ENCODE data around the gene NEAT1.

NEAT1 gene

GRCh38 chr11:65430406-65431217 lies 8.0 kb downstream of the NEAT1 start:
- DNase-seq = no peak
- in situ Hi-C loops (cut with MboI; ENCODE audit: low pct_unique_long_range_greater_than_20kb, low sequenced_read_pairs) = no loop called here

GRCh38 chr11:65431451-65432099 lies 9.0 kb downstream of the NEAT1 start:
- in situ Hi-C loops (cut with MboI; ENCODE audit: low pct_unique_long_range_greater_than_20kb, low sequenced_read_pairs) = no loop called here
- peak; percentile 53 for DNase-seq

- in situ Hi-C loops (cut with MboI; ENCODE audit: low pct_unique_long_range_greater_than_20kb, low sequenced_read_pairs) = no loop called here
- peak; percentile 33 for DNase-seq
These were observed 9.6 kb downstream of the NEAT1 start for GRCh38 chr11:65432100-65432650.

- peak; percentile 66 for DNase-seq
- in situ Hi-C loops (cut with MboI; ENCODE audit: low pct_unique_long_range_greater_than_20kb, low sequenced_read_pairs) = no loop called here
These were observed 10.3 kb downstream of the NEAT1 start for GRCh38 chr11:65432686-65433582.

GRCh38 chr11:65433657-65434056 lies 11.1 kb downstream of the NEAT1 start:
- DNase-seq = no peak
- in situ Hi-C loops (cut with MboI; ENCODE audit: low pct_unique_long_range_greater_than_20kb, low sequenced_read_pairs) = no loop called here

- DNase-seq = no peak
- in situ Hi-C loops (cut with MboI; ENCODE audit: low pct_unique_long_range_greater_than_20kb, low sequenced_read_pairs) = no loop called here
These were observed 11.6 kb downstream of the NEAT1 start for GRCh38 chr11:65434057-65434666.

- DNase-seq = no peak
These were observed 12.2 kb downstream of the NEAT1 start for GRCh38 chr11:65434667-65435410.

GRCh38 chr11:65435411-65435931 lies 12.9 kb downstream of the NEAT1 start:
- in situ Hi-C loops (cut with MboI; ENCODE audit: low pct_unique_long_range_greater_than_20kb, low sequenced_read_pairs) = no loop called here
- no peak for DNase-seq

More at GRCh38 chr11:65434667-65435410, 12.2 kb downstream of the NEAT1 start:
- in situ Hi-C loops (cut with MboI; ENCODE audit: low pct_unique_long_range_greater_than_20kb, low sequenced_read_pairs) = no loop called here

- DNase-seq = peak; percentile 20
- in situ Hi-C loops (cut with MboI; ENCODE audit: low pct_unique_long_range_greater_than_20kb, low sequenced_read_pairs) = no loop called here
These were observed 13.4 kb downstream of the NEAT1 start for GRCh38 chr11:65435981-65436411.

GRCh38 chr11:65436412-65437032 lies 13.9 kb downstream of the NEAT1 start:
- in situ Hi-C loops (cut with MboI; ENCODE audit: low pct_unique_long_range_greater_than_20kb, low sequenced_read_pairs) = no loop called here
- DNase-seq = peak; percentile 42

- peak; percentile 25 for DNase-seq
- in situ Hi-C loops (cut with MboI; ENCODE audit: low pct_unique_long_range_greater_than_20kb, low sequenced_read_pairs) = no loop called here
These were observed 15.0 kb downstream of the NEAT1 start for GRCh38 chr11:65437436-65438227.

- peak; percentile 30 for DNase-seq
- in situ Hi-C loops (cut with MboI; ENCODE audit: low pct_unique_long_range_greater_than_20kb, low sequenced_read_pairs) = no loop called here
These were observed 15.9 kb downstream of the NEAT1 start for GRCh38 chr11:65438257-65439151.

- in situ Hi-C loops (cut with MboI; ENCODE audit: low pct_unique_long_range_greater_than_20kb, low sequenced_read_pairs) = no loop called here
- DNase-seq = peak; percentile 40
These were observed 17.0 kb downstream of the NEAT1 start for GRCh38 chr11:65439331-65440181.

- in situ Hi-C loops (cut with MboI; ENCODE audit: low pct_unique_long_range_greater_than_20kb, low sequenced_read_pairs) = no loop called here
These were observed 18.4 kb downstream of the NEAT1 start for GRCh38 chr11:65440831-65441499.

More at GRCh38 chr11:65440831-65441499, 18.4 kb downstream of the NEAT1 start:
- DNase-seq = peak; percentile 64
